Tracheal epithelial cell (primary cell): ENCODE measurements around the gene YIPF1. TPM values are rescaled to one million over a fixed set of nuclear protein-coding genes. Genes with fewer than 3 reads are reported as not detected.

Experiments
- total RNA-seq: library from RNA; depleted of rRNA; stranded (reverse); fragments of >200 nt; gene quantifications from 2 replicates; pipeline ENCODE4 v1.2.1, GENCODE V29; 2014

Gene YIPF1
- total RNA-seq = 16.4 and 27.7 TPM in 2 replicates

GRCh38 chr1:53889304-53890298, at the start of gene YIPF1:
TSS of gene YIPF1 (minus strand) at chr1:53889797. CDS start at chr1:53888937, 860 bp downstream.

DNA sequence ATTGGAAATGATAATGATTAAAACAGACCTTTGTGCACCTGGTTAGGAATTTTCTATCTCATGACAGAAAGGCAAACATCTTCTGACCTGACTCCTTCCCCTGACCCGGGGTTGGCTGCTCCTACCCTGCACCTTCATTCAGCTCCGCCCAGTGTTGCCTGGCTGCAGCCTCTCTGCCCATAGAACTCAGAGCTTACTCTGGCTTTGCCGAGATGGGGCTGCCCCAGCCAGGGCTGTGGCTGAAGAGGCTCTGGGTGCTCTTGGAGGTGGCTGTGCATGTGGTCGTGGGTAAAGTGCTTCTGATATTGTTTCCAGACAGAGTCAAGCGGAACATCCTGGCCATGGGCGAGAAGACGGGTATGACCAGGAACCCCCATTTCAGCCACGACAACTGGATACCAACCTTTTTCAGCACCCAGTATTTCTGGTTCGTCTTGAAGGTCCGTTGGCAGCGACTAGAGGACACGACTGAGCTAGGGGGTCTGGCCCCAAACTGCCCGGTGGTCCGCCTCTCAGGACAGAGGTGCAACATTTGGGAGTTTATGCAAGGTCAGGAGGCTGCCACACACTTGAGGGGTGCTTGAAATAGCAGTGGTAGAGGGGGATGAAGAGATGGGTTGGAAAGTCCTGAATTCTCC, 4.5 kb upstream of the YIPF1 start, which contains the start of gene DIO1:
Gene DIO1 (plus strand): TSS at position 189 of the 638 bp plus-strand sequence. CDS start 24 bp downstream, at position 213.

GRCh38 chr1:53837924-53838653, 51.5 kb downstream of the YIPF1 start, which contains the start of gene NDC1:
TSS of gene NDC1 (minus strand) at chr1:53838296. CDS start at chr1:53838261, 35 bp downstream.

Other genes starting within 250 kb of the YIPF1 start
- 0.24 TPM in 1 of 2 replicates, not detected in the other for gene GLIS1, start 150.6 kb downstream of the YIPF1 start, total RNA-seq
- gene NDC1, start 51.5 kb downstream of the YIPF1 start, total RNA-seq = 20.2 and 24.7 TPM in 2 replicates
- not detected in 2 replicates for gene DIO1, start 4.4 kb upstream of the YIPF1 start, total RNA-seq
- gene IFT25, start 55.9 kb upstream of the YIPF1 start, total RNA-seq = 10.9 and 12.3 TPM in 2 replicates
- gene LRRC42, start 56.6 kb upstream of the YIPF1 start, total RNA-seq = 50.7 and 52.3 TPM in 2 replicates
- gene LDLRAD1, start 128.4 kb upstream of the YIPF1 start, total RNA-seq = under 0.01 and 0.64 TPM in 2 replicates
- gene TMEM59, start 163.4 kb upstream of the YIPF1 start, total RNA-seq = 215 and 300 TPM in 2 replicates
- 2.2 and 3.0 TPM in 2 replicates for gene TCEANC2, start 163.8 kb upstream of the YIPF1 start, total RNA-seq